ENCODE measurements around the gene CKLF.

DNA sequence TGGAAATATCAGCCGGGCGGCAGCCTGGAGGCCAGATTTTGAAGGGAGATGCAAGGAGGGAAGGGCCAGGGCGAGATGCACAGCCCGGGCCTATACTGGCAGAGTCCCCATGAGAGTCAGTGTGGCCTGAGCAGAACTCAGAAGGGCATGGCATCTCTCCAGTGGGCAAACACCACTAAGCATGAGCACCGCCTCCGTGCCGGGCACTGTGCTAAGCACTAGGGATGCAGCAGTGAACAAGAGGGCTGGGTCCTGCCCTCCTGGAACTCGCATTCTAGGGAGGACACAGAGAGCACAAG is 35.9 kb upstream of the CKLF start:
- TF ChIP-seq POLR2A (IDR thresholded peaks at IDR 0.05; ENCODE audit: low read depth, low read length), result no peak
- TF ChIP-seq POLR2AphosphoS5 (IDR thresholded peaks at IDR 0.05; ENCODE audit: low read depth, low read length), result no peak
- TF ChIP-seq TAF1 (IDR thresholded peaks at IDR 0.05; ENCODE audit: borderline replicate concordance, low read depth, low read length), result no peak
